ENCODE data around the gene EIF4G3.

DNA sequence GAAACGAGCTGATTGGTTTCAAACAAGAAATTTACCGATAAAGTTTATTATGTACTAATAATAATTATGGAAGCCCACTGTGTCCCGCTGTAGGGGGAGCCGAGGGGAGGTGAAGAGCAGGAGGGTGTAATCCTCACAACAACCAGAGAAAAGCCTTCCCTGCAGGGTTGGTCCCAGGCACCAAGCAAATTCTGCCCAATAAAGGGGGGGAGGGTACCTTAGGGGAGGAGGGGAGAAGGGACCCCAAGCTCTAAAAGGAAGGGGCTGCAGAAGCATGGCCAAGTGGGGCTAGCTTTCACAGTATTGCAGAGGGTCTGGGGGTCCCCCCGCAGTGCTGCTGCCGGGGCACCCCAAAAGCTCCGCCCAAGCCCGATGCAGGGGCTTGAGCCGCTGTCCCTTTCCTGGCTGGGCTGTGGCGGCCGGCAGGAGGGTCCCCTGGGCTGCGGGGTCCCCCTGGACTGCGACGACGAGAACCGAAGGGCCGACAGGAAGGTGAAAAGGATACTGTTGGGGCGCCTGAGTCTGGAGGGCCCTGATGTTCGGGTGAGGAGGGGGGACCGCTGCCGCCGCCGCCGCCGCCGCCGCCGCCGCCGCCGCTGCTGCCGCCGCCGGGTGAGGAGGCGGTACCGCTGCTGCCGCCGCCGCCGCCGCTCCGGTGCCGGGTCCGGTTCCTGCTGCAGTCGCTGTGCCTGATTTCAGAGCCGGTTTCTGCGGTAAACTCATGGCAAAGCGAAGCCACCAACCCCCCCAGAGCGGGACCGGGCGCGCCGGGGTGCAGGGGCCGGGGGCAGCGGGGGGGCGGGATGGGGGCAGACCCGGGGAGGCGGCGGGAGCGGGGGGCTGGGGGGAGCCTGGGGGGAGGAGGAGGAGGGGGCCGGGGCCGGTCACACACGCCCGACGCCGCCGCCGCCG, 771 bp downstream of the EIF4G3 start:
- no peak for TF ChIP-seq ZC3H4 (CRISPR knock-in tag; IDR thresholded peaks at IDR 0.05; ENCODE audit: borderline replicate concordance)
- no peak for TF ChIP-seq GTF2F1 (IDR thresholded peaks at IDR 0.05; ENCODE audit: low read depth, low read length)
- TF ChIP-seq, protein P1, sequence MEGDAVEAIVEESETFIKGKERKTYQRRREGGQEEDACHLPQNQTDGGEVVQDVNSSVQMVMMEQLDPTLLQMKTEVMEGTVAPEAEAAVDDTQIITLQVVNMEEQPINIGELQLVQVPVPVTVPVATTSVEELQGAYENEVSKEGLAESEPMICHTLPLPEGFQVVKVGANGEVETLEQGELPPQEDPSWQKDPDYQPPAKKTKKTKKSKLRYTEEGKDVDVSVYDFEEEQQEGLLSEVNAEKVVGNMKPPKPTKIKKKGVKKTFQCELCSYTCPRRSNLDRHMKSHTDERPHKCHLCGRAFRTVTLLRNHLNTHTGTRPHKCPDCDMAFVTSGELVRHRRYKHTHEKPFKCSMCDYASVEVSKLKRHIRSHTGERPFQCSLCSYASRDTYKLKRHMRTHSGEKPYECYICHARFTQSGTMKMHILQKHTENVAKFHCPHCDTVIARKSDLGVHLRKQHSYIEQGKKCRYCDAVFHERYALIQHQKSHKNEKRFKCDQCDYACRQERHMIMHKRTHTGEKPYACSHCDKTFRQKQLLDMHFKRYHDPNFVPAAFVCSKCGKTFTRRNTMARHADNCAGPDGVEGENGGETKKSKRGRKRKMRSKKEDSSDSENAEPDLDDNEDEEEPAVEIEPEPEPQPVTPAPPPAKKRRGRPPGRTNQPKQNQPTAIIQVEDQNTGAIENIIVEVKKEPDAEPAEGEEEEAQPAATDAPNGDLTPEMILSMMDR (IDR thresholded peaks at IDR 0.05 in 2 of 3, conservative IDR thresholded peaks at IDR 0.05 in 1 of 3; ENCODE audit: insufficient read depth in 2 of 3, low read depth in 1 of 3, low read length in 3 of 3) = no peak

Measured in K562 (cell line).